Fibroblast of the aortic adventitia (primary cell): ENCODE results near the gene GSTO1. TPM values are rescaled to one million over a fixed set of nuclear protein-coding genes. Genes with fewer than 3 reads are reported as not detected.

Source experiments
- DNase-seq: peaks from one replicate; pipeline ENCODE4 v3.0.0-alpha.2; 2010; ENCODE audit warnings: low read depth
- H3K4me3 ChIP-seq: 2 replicates; pipeline ENCODE4 v1.5.1; 2011; ENCODE audit warnings: low read depth, mild to moderate bottlenecking, control low read depth, low read length, moderate library complexity
- CTCF ChIP-seq: IDR thresholded peaks from 2 replicates; pipeline ENCODE4 v1.5.1; 2011; ENCODE audit warnings: mild to moderate bottlenecking, low read length, control low read depth, inconsistent platforms; ENCODE audit not compliant: insufficient read depth
- total RNA-seq: library from RNA; depleted of rRNA; stranded (reverse); fragments of >200 nt; gene quantifications from 2 replicates; pipeline ENCODE4 v1.2.3, GENCODE V29; 2012; ENCODE audit warnings: low replicate concordance

Gene GSTO1
- total RNA-seq, 1 donor = 260 TPM

- peak overlapping the region; percentile 84 for H3K4me3 ChIP-seq
- DNase-seq = peak; percentile 29
- TF ChIP-seq CTCF = no peak
Observed at GRCh38 chr10:104256335-104256961, 1.8 kb downstream of the GSTO1 start.

- no peak for DNase-seq
- TF ChIP-seq CTCF = no peak
- H3K4me3 ChIP-seq = no peak overlapping the region
Observed at GRCh38 chr10:104257235-104257634, 2.5 kb downstream of the GSTO1 start.

- H3K4me3 ChIP-seq = no peak overlapping the region
- no peak for DNase-seq
- no peak for TF ChIP-seq CTCF
Observed at GRCh38 chr10:104258209-104258608, 3.5 kb downstream of the GSTO1 start.

GRCh38 chr10:104259456-104259855, 4.8 kb downstream of the GSTO1 start:
- no peak overlapping the region for H3K4me3 ChIP-seq
- no peak for DNase-seq
- no peak for TF ChIP-seq CTCF

GRCh38 chr10:104259999-104260774, 5.5 kb downstream of the GSTO1 start:
- DNase-seq = peak; percentile 18
- H3K4me3 ChIP-seq = no peak overlapping the region
- TF ChIP-seq CTCF = no peak

GRCh38 chr10:104260775-104261115, 6.1 kb downstream of the GSTO1 start:
- peak; percentile 70 for DNase-seq
- no peak for TF ChIP-seq CTCF
- H3K4me3 ChIP-seq = no peak overlapping the region

GRCh38 chr10:104262055-104262454, 7.4 kb downstream of the GSTO1 start:
- no peak overlapping the region for H3K4me3 ChIP-seq
- TF ChIP-seq CTCF = no peak
- no peak for DNase-seq
